Stimulated activated CD4-positive, alpha-beta T cell treated with anti-CD3 and anti-CD28 coated beads, Interleukin-2, amount 100 ng/mL, for 24 hours (primary cell): ENCODE measurements around the gene GPER1.

Experiments used
- DNase-seq, 2 donors: peaks; one replicate each; pipeline ENCODE4 v3.0.0-alpha.2; 2020

GPER1 gene

DNA sequence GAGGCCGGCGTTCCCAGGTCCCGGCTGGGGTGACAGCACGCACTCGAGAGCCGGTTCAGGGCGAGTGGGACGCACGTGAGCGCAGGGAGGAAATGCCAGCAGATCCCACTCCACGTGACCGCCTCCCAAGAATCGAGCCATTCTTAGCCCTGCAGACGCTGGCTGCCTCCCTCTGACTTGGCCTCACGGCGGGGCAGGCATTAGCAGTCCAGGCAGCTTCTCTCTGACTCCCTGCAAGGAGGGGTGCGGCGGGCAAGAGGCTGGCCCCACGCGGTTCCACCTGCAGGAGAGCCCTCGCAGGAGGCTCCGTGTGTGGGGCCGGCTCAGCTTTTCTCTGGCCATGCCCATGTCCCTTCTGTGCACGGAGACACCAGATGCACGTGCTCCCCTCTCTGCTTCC lies 33.5 kb upstream of the GPER1 start:
- no peak for DNase-seq

- DNase-seq = peak; percentile 55 to 60
These were observed 33.0 kb upstream of the GPER1 start for GRCh38 chr7:1054861-1055450.

DNA sequence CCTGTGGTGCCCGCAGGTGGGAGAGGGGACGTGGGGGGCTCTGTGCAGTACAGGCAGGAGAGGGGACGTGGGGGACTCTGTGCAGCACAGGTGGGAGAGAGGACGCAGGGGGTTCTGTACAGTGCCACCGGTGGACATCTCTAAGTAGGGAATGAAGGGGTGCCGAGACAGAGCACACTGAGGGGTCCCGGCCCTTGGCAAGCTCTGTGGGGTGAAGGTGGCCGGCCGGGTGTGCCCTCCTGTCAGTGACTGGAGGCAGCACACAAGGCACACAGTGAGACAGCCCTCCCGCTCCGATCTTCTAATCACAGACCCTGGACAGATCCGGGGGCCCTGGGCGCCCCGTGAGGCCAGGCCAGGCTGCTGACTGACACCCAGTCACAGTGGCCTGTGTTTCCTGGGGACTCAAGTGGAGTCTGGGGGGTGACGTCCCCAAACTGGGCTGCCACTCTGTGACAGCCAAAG lies 32.4 kb upstream of the GPER1 start:
- DNase-seq = no peak

DNA sequence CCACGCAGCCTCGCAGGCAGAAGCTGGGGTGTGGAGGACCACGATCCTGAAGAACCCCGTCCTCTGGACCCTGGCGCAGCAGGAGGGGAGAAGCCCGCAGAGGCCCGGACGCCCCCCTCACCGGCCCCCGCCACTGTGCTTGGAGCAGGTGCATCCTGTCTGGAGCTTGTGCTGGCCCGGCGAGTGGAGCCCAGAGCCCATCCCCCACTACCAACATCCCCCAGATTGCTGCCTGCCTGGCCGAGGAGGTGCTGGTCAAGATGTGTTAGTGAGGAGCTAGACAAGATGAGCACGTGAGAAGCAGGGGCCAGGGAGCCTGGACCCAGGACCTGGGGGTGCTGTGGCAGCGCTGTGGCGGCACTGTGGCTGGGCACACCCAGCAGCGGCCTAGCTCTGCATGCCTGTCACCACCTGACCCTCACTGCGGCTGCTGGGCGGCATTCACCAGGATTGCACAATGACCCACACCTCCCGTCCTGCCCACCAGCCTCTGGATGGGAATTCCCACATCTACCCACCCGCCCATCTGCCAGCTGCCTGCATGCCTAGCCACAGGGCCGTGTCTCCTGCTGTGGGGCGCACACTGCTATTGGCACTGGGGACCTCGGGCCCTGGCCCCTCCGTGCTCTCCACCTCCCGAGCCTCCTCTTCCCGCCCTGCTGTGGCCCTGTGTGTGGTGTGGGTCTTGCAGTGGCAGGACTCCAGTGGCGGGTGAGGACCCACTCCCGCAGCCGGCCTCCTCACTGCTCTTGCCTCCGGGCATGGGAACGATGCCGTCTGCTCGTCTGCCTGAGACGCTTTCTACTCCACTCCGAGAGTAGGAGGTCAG lies 31.7 kb upstream of the GPER1 start:
- DNase-seq = no peak

GRCh38 chr7:1056785-1057410 lies 31.0 kb upstream of the GPER1 start:
- DNase-seq = no peak

GRCh38 chr7:1057416-1058291 lies 30.3 kb upstream of the GPER1 start:
- no peak for DNase-seq

DNA sequence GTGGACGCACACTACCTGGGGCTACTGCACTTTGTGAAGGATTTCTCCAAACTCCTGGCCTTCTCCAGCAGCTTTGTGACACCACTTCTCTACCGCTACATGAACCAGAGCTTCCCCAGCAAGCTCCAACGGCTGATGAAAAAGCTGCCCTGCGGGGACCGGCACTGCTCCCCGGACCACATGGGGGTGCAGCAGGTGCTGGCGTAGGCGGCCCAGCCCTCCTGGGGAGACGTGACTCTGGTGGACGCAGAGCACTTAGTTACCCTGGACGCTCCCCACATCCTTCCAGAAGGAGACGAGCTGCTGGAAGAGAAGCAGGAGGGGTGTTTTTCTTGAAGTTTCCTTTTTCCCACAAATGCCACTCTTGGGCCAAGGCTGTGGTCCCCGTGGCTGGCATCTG lies 29.6 kb upstream of the GPER1 start:
- DNase-seq = no peak

GRCh38 chr7:1058821-1059199 lies 29.1 kb upstream of the GPER1 start:
- no peak for DNase-seq

- peak in 1 of 2 donors; percentile 27 for DNase-seq
These were observed 28.5 kb upstream of the GPER1 start for GRCh38 chr7:1059200-1060091.

GRCh38 chr7:1060315-1061072 lies 27.4 kb upstream of the GPER1 start:
- no peak for DNase-seq

DNA sequence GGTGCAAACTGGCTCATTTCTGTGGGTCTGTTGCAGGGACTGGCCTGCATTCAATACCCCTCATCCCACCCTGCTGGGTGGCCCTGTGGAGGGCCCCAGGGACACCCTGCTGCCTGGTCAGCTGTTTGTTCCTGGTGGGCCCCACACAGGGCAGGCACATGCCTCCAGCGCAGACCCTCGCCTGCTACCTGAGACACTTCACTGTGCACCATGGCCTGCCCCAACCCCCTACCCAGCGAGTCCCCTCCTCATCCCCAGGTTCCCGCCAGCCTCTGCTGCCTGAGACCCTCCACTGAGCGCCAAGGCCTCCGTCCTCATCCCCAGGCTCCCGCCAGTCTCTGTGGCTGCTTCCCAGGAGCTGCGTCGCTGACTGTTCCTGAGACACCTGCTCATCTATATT lies 26.7 kb upstream of the GPER1 start:
- DNase-seq = no peak

DNA sequence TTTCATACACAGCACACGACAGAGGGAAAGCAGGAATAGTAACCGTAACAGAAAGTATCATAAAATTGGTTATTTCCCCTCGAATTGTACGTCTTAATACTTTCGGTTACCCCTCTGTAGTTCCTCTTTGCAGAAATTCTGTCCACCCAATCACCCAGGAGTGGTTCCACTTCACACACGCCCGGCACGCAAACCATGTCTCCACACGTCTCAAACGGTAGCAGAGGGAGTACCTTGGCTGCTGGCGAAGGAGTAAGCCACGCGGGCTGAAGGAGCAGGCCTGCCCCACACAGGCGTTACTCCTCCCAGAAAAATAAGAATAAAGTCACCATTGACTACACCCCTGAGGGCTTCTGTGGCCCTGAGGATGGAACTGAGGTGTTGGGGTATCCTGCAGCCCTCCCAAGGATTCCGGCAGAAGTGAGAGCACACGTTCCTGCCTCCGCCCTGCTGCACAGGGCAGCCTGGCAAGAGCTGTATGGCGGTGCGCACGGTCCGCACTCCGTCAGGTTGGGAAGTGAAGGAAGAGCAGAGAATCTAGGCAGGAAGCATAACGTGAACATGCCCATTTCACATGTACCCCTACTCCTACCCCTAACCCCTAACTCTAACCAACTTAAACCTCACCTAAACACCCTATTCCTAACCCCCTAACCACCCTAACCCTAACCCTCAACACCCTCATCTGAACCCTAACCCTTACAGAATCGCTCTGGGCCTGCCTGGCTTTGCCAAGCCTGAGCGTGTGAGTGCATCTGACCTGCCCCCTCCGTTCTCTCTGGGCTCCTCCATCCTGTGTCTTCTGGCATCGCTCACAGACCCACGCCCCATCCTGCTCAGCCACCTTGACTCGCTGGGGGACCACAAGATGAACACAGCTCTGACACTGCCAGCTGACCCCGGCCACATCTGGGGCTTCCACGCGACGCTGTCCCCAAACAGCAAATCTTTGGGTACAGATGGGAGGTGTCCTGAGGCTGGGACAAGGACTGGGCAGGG lies 25.3 kb upstream of the GPER1 start:
- no peak for DNase-seq

DNA sequence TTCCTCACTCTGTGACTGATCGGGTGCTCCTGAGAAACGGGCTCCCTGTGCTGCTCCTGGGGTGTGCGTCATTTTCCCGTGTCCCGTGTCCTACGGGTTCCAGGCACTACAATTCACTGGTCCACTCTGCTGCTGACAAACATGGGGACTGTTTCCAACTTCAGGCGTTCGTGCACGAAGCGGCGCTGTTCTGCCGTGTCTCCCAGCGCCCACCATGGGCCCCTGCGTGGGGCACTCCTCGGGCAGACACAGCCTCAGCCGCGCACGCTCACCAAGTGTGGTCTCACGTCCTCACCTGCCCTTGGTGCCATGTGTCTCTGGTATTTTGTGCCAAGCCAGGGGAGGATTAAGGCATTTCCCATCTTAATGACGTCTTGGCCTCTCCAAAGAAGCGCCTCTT lies 24.6 kb upstream of the GPER1 start:
- no peak for DNase-seq

DNA sequence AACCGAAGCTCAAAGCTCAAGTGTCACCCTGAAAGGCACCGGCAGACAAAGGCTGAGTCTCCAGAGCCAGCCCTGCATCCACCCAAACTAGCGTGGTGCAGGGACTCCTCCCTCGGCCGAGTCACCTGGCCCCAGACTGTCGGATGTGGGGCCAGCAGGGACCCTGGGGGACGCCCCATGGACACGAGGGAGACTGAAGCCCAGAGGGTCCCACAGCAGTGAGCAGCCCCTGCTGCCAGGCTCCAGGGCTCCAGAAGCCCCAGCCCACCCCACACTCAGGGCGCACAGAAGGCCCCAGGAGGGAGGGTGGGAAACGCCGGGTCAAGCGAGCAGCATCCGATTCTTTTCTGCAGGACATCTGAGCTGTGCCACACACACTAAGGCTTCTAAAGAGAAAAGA lies 23.3 kb upstream of the GPER1 start:
- no peak for DNase-seq

DNA sequence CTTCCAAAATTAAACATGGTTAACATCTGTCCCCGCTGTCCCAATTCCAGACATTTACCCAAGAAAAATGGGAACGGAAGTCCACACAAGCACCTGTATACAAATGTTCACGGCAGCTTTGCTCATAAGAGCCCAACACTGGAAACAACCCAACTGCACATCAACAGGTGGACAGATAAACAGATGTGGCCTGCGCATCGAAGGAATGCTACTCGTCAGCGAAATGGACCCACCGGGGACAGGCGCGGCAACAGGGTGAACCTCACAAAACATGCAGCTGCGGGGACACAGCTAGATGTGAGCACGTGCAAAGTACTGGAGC lies 22.7 kb upstream of the GPER1 start:
- DNase-seq = no peak

- peak; percentile 85 to 88 for DNase-seq
These were observed 22.2 kb upstream of the GPER1 start for GRCh38 chr7:1065585-1066241.

DNA sequence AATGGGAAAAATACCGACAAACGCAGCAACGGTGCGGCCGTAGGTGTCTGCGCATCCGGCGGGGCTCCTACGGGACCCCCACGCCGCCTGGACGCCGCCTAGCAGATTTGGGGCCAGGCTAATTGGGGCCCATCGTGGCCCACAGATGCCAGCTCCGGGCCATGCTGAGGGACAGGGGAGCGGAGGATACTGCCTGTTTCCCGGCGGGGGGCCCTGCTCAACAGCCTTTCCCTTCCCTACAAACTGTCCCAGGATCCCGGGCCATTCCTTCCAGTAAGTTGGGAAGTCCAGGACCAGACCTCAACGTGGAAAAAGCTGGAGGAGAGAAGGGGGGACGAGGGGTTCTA lies 21.7 kb upstream of the GPER1 start:
- DNase-seq = no peak

- DNase-seq = no peak
These were observed 19.9 kb upstream of the GPER1 start for GRCh38 chr7:1068013-1068412.

- DNase-seq = no peak
These were observed 19.3 kb upstream of the GPER1 start for GRCh38 chr7:1068619-1069018.

DNA sequence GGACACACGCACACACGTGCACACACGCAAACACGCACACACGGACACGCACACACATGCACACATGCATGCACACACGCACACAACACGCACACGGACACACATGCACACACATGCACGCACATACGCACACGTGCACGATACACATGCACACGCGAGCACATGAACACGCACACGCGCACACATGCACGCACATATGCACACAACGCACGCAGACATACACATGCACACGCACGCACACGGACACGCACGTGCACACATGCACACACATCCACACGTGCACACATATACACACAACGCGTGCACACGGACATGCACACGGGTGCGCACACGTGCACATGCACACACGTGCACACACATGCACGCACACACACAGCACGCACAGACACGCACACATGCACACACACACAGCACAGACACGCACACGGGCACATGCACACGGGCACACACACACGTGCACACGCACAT lies 17.3 kb upstream of the GPER1 start:
- DNase-seq = no peak
